ENCODE data around the gene CBLN3. TPM values are rescaled to one million over a fixed set of nuclear protein-coding genes. Genes with fewer than 3 reads are reported as not detected.

The CBLN3 gene
- total RNA-seq, 1 donor from 2014 or later = 1.9 TPM

DNA sequence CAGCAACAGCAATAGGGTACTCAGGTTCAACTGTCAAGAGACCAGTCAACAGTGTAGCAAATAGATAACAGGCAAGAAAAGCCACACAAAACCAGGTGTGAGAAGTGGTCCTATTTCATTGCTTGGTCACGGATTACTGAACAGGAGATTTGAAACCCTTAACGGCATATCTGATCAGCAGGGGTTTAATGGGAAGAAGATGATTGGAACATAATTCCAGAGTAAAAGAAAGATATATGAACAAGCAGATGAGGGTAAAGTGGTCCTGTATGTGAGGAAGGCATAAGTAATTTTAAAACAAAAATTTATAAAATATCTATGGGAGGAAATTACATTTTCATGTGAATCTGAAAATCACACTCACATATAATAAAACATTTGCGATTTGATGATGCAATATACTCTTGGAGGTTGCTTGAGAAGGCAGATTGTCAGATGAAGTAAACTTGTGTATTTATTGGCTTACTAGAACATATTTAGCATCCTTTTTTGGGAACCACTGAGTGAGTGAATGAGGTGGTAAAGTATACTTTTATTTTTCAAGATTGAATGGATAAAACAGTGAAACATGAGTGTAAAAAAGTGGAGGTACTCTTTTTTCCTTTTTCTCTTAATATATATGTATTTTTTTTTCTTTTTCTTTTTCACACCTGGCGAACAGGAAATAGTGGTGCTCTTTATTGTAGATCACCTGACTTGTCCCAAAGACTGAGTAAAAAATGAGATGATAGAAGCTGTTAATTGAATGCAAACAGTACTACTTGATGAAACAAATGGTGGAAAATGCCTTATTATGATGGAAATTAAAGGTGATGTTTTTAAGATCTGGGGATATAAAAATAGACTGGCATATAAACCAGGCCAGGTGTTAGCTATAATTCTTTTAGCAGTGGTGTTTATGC is 34.7 kb upstream of the CBLN3 start:
- Mint-ChIP-seq H3K9me3 (ENCODE audit: low read depth) (peaks cover 3% of the 10 kb centered on the region), H3K4me3 (ENCODE audit: low read depth) (no peak overlapping the region), H3K27ac (no peak overlapping the region), H3K27me3 (no peaks in the 10 kb centered on the region), H3K36me3 (ENCODE audit: insufficient read depth) (peaks cover 6% of the 10 kb centered on the region), H3K4me1 (ENCODE audit: low read depth) (no peaks in the 10 kb centered on the region)
- TF ChIP-seq, protein P1, sequence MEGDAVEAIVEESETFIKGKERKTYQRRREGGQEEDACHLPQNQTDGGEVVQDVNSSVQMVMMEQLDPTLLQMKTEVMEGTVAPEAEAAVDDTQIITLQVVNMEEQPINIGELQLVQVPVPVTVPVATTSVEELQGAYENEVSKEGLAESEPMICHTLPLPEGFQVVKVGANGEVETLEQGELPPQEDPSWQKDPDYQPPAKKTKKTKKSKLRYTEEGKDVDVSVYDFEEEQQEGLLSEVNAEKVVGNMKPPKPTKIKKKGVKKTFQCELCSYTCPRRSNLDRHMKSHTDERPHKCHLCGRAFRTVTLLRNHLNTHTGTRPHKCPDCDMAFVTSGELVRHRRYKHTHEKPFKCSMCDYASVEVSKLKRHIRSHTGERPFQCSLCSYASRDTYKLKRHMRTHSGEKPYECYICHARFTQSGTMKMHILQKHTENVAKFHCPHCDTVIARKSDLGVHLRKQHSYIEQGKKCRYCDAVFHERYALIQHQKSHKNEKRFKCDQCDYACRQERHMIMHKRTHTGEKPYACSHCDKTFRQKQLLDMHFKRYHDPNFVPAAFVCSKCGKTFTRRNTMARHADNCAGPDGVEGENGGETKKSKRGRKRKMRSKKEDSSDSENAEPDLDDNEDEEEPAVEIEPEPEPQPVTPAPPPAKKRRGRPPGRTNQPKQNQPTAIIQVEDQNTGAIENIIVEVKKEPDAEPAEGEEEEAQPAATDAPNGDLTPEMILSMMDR (IDR thresholded peaks at IDR 0.05; ENCODE audit: unreplicated experiment) = no peak
- DNase-seq (ENCODE audit: low spot score, unreplicated experiment) = no peak

- H3K27ac Mint-ChIP-seq = no peak overlapping the region
- no peak for DNase-seq (ENCODE audit: low spot score, unreplicated experiment)
- TF ChIP-seq, protein P1 (IDR thresholded peaks at IDR 0.05; ENCODE audit: unreplicated experiment) = no peak
These were observed 33.8 kb upstream of the CBLN3 start for GRCh38 chr14:24463017-24463883.

GRCh38 chr14:24461336-24461735 is 31.9 kb upstream of the CBLN3 start:
- Mint-ChIP-seq H3K27ac (no peak overlapping the region), H3K9me3 (ENCODE audit: low read depth) (peaks cover 3% of the 10 kb centered on the region), H3K4me3 (ENCODE audit: low read depth) (no peak overlapping the region), H3K27me3 (no peaks in the 10 kb centered on the region), H3K36me3 (ENCODE audit: insufficient read depth) (peaks cover 10% of the 10 kb centered on the region), H3K4me1 (ENCODE audit: low read depth) (no peaks in the 10 kb centered on the region)
- DNase-seq (ENCODE audit: low spot score, unreplicated experiment) = no peak
- TF ChIP-seq, protein P1 (IDR thresholded peaks at IDR 0.05; ENCODE audit: unreplicated experiment) = no peak

More at GRCh38 chr14:24463017-24463883, 33.8 kb upstream of the CBLN3 start:
- Mint-ChIP-seq H3K4me1 (ENCODE audit: low read depth) (no peaks in the 10 kb centered on the region), H3K9me3 (ENCODE audit: low read depth) (peaks cover 3% of the 10 kb centered on the region), H3K27me3 (no peaks in the 10 kb centered on the region), H3K4me3 (ENCODE audit: low read depth) (no peak overlapping the region), H3K36me3 (ENCODE audit: insufficient read depth) (peaks cover 5% of the 10 kb centered on the region)

- Mint-ChIP-seq H3K36me3 (ENCODE audit: insufficient read depth) (peaks cover 13% of the 10 kb centered on the region), H3K4me3 (ENCODE audit: low read depth) (no peak overlapping the region), H3K9me3 (ENCODE audit: low read depth) (peaks cover 3% of the 10 kb centered on the region), H3K4me1 (ENCODE audit: low read depth) (no peaks in the 10 kb centered on the region), H3K27me3 (no peaks in the 10 kb centered on the region), H3K27ac (no peak overlapping the region)
- no peak for DNase-seq (ENCODE audit: low spot score, unreplicated experiment)
- TF ChIP-seq, protein P1 (IDR thresholded peaks at IDR 0.05; ENCODE audit: unreplicated experiment) = no peak
These were observed 29.9 kb upstream of the CBLN3 start for GRCh38 chr14:24459331-24459730.

DNA sequence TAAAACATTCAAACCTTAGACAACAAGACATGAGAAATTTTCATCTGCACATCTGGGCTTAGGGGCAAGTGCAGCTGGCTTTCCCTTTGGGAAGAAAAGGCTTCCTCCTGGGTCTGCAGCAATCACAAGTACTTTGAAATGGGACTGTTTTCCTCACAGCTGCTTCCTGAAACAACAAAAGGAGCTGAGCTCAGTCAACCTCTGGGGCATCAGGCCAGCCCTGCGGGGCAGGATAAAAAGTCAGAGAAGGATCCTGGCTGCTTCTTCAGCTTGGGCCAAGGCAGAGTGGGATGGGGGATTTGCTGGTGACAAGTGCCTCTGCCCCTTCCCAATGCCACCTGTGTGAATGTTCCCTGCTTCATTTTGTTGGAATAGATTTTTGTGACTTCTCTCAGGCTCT is 29.3 kb upstream of the CBLN3 start:
- peaks cover 18% of the 10 kb centered on the region for H3K36me3 Mint-ChIP-seq (ENCODE audit: insufficient read depth)
- H3K27me3 Mint-ChIP-seq = no peaks in the 10 kb centered on the region
- DNase-seq (ENCODE audit: low spot score, unreplicated experiment) = no peak
- peaks cover 9% of the 10 kb centered on the region for H3K9me3 Mint-ChIP-seq (ENCODE audit: low read depth)
- no peaks in the 10 kb centered on the region for H3K4me1 Mint-ChIP-seq (ENCODE audit: low read depth)
- no peak overlapping the region for H3K4me3 Mint-ChIP-seq (ENCODE audit: low read depth)
- H3K27ac Mint-ChIP-seq = no peak overlapping the region
- TF ChIP-seq, protein P1 (IDR thresholded peaks at IDR 0.05; ENCODE audit: unreplicated experiment) = no peak
